Measurements from ENCODE around the gene MARCKSL1.
"Not testable (repeated sequence)": the region's sequence is repeated elsewhere in the genome, so short reads cannot be mapped to it uniquely, and the experiment has no call there.

MARCKSL1 gene

DNA sequence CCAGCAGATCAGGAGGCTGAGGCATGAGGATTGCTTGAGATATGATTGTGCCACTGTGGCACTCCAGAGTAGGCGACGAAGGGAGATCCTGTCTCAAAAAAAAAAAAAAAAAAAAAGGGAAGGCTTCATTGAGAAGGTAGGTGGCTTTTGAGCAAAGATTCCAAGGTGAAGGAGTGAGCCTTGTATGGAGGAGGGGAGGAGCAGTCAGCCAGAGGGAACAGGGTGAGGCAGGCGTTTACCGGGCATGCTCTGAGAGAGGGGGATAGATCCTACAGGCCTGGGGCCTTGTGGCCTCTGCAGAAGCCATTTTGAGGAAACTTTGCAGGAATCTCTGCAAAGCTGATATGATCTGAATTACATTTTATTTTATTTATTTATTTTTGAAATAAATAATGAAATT, 49.3 kb downstream of the MARCKSL1 start:
- TF ChIP-seq, protein P1, sequence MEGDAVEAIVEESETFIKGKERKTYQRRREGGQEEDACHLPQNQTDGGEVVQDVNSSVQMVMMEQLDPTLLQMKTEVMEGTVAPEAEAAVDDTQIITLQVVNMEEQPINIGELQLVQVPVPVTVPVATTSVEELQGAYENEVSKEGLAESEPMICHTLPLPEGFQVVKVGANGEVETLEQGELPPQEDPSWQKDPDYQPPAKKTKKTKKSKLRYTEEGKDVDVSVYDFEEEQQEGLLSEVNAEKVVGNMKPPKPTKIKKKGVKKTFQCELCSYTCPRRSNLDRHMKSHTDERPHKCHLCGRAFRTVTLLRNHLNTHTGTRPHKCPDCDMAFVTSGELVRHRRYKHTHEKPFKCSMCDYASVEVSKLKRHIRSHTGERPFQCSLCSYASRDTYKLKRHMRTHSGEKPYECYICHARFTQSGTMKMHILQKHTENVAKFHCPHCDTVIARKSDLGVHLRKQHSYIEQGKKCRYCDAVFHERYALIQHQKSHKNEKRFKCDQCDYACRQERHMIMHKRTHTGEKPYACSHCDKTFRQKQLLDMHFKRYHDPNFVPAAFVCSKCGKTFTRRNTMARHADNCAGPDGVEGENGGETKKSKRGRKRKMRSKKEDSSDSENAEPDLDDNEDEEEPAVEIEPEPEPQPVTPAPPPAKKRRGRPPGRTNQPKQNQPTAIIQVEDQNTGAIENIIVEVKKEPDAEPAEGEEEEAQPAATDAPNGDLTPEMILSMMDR (IDR thresholded peaks at IDR 0.05; ENCODE audit: low read depth, low read length) = no peak
- H3K4me3 ChIP-seq (ENCODE audit: low read depth, low read length) = no peak overlapping the region

DNA sequence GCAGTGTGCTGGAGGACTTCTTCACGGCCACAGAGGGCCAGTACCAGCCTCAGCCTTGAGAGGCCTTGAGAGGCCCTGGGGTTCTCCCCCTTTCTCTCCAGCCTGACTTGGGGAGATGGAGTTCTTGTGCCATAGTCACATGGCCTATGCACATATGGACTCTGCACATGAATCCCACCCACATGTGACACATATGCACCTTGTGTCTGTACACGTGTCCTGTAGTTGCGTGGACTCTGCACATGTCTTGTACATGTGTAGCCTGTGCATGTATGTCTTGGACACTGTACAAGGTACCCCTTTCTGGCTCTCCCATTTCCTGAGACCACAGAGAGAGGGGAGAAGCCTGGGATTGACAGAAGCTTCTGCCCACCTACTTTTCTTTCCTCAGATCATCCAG, 50.4 kb downstream of the MARCKSL1 start:
- H3K4me3 ChIP-seq (ENCODE audit: low read depth, low read length) = no peak overlapping the region
- TF ChIP-seq, protein P1 (IDR thresholded peaks at IDR 0.05; ENCODE audit: low read depth, low read length) = no peak

DNA sequence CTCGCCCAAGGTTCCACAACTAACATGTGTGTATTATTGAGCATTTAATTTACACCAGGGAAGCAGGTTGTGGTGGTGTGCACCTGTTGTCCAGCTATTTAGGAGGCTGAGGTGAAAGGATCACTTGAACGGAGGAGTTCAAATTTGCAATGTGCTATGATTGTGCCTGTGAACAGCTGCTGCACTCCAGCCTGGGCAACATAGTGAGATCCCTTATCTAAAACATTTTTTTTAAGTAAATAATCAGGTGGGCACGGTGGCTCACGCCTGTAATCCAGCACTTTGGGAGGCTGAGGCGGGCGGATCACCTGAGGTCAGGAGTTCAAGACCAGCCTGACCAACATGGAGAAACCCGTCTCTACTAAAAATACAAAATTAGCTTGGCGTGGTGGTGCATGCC, 51.3 kb downstream of the MARCKSL1 start:
- not testable (repeated sequence) for H3K4me3 ChIP-seq (ENCODE audit: low read depth, low read length)
